Inferior parietal cortex (tissue), 1 donor: ENCODE data around the gene RASGEF1B.

ENCODE experiments used
- DNase-seq: peaks from one replicate; pipeline ENCODE4 v3.0.0-alpha.2; 2016; ENCODE audit errors: extremely low spot score

RASGEF1B gene

DNA sequence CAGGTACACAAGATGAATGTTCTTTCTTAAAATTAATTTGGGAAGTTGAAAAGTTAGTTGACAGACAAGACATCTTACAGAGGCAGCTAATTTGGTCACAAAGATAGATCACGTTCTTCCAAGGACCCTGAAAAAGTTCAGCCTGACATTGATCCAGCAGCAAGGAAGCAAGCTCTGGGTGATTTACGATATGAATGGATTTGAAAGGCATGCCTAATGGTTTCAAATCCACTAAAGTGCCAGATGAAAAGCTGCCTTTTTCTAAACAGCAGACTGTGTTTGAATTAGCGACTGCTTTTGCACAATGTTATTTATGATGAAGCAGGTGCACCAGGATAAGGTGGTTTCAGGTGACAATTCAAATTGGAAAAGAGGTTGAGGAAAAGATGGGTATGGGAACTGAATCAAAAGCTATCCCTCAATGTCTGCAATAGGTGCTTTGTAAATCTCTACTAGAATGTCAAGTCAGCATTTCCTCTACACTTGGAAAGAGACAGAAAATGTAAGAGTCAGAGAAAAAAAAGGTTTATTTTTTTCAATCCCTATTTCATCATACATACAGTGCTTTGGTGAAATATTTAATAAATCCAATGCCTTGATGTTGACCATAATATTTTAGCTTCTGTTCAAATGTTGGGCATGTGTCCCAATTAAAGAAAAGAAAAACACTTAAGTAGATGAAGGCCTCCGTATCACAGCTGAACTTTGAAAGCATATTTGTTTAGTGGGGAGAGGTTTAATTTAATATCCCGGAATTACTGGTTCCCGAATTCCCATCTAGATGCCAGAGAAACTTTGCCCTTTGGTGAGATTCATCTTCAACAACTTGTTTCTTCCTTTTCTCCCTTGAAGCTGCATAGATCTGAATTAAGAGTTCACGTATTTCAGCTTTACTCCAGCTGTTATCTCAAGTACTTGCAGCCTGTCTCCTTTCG, 6.0 kb downstream of the RASGEF1B start:
- DNase-seq, result no peak

DNA sequence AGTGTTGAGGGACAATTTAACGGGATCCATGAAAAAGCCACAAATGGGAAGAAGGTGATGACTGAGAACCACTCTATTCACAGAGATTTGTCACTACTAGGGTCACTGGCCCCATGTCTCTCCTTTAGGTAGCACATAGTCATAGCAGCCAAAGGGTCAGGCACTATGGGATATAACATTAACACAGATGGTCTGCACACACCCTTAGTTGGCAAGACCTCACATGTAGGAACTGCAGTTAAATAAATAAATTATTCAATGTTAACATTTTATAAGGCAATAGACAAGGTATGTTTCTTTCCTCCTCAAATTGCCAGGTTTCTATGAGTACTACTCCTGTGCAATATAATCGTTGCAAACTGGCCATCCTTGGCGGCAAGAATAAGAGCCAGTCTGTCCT, 10.9 kb downstream of the RASGEF1B start:
- DNase-seq, result no peak

- no peak for DNase-seq
Measured at GRCh38 chr4:81460191-81460701, 11.5 kb downstream of the RASGEF1B start.

DNA sequence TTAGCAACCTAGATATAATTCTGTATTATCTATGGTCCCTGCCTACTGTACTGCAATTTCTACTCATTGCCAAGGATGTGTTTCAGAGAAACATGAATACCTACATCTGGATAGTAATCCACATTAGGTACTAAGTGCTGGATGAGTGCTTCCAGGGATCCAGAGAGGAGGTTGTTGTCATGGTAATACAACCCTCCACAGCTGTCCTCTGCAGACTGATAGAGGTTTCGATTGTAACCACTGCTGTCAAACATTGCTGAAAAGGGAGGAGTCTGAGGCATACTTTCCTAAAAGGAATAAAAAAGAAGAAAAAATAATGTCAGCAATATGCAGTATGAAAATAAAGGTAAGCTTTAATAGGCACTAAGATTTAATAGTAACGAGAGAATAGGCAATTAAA, 12.5 kb downstream of the RASGEF1B start:
- no peak for DNase-seq

- DNase-seq, result no peak
Measured at GRCh38 chr4:81457921-81458520, 13.7 kb downstream of the RASGEF1B start.

GRCh38 chr4:81457345-81457744, 14.4 kb downstream of the RASGEF1B start:
- no peak for DNase-seq

- no peak for DNase-seq
Measured at GRCh38 chr4:81455897-81456296, 15.8 kb downstream of the RASGEF1B start.

- DNase-seq, result no peak
Measured at GRCh38 chr4:81454948-81455347, 16.8 kb downstream of the RASGEF1B start.

GRCh38 chr4:81454499-81454898, 17.2 kb downstream of the RASGEF1B start:
- no peak for DNase-seq

DNA sequence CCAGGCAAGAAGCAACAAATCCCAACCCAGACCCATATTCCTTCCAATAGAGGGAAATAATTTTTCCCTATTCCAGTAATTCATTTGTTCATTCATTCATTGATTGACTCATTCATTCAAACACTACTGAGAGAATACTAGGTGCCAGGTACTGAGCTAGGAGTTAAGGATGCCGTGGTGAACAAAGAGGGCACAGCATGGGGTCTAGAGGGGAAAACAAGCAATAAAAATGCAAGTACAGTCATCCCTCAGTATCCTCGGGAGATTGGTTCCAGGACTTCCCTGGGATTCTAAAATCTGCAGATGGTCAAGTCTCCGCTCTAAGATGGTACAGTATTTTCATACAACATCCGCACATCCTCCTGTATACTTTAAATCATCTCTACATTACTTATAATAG, 18.7 kb downstream of the RASGEF1B start:
- DNase-seq, result no peak

- no peak for DNase-seq
Measured at GRCh38 chr4:81452452-81453006, 19.2 kb downstream of the RASGEF1B start.

GRCh38 chr4:81449015-81449414, 22.7 kb downstream of the RASGEF1B start:
- no peak for DNase-seq

DNA sequence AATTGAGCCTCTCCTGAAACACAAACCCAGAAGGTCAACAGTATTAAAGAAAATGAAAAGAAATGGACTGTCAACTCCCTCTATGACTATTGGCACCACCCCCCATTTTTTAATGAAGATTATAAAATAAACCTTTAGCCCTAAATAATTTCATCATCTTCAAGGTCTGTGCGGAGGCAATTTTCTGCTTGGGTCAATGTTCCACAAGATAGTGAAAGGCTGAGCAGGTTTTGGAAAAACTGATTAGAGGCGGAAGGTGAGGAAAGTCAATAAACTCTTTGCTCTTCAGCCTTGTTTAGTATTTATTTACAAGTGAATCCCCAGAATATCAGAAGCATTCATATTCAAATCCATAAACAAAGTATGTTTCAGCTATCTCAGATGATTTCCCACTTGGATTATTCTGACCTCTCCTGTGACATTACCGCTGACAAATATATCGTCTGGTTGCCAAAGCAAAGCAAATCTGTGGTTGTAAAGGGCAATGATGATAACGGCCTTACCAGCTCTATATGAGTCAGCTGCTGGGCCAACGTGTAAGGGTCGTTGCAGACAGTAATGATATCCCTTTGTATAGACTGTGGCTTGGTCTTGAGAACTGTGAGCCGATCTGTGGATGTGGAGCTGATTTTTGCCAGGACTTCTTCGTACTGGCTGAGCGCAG, 24.0 kb downstream of the RASGEF1B start:
- DNase-seq, result no peak

GRCh38 chr4:81446634-81447033, 25.1 kb downstream of the RASGEF1B start:
- DNase-seq, result no peak

GRCh38 chr4:81445196-81445595, 26.5 kb downstream of the RASGEF1B start:
- DNase-seq, result no peak

- DNase-seq, result no peak
Measured at GRCh38 chr4:81442484-81443085, 29.1 kb downstream of the RASGEF1B start.

GRCh38 chr4:81440949-81441348, 30.8 kb downstream of the RASGEF1B start:
- no peak for DNase-seq

DNA sequence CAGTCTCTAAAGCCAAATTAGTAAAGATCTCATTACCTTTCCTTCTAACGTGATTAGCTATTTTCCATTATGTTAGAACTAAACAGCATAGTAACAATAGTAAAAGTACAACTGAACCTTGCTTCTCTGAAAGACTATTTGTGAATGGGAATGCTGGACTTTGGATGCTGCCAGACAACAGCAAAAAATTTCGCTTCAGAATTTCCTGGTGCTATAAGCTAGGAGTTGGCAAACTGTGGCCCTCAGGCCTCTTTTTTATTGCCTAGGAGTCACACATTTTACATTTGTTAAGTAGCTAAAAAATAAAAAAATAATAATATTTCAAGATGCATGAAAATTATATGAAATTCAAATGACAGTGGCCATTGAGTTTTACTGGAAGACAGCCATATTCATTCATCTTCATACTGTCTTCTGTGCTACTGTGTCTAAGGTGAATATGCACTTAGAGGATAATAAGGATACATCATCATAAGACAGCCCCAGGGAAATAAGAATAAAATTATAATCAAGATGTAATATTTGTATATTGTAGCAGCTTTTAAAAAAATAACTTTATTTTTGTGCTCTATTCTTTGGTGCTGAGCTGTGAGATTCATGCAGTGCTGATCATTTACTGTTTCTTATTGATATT, 34.6 kb downstream of the RASGEF1B start:
- DNase-seq, result no peak

- no peak for DNase-seq
Measured at GRCh38 chr4:81436096-81436495, 35.6 kb downstream of the RASGEF1B start.

DNA sequence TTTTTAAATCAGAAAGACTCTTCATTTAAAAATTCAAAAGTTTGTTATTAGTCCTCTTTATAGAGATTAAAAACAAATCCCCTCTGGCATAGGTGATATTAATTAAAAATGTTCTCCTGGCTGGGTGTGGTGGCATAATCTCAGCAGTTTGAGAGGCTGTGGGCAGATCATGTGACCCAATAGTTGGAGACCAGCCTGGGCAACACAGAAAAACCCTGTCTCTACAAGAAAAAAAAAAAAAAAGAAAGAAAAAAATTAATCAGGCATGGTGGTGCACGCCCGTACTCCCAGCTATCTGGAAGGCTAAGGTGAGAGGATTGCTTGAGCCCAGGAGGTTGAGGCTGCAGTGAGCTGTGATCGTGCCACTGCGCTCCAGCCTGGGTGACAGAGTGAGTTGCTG, 38.9 kb downstream of the RASGEF1B start:
- no peak for DNase-seq

GRCh38 chr4:81431971-81432370, 39.7 kb downstream of the RASGEF1B start:
- DNase-seq, result no peak
